H1 (cell line): ENCODE results near the gene STRIP2. TPM values are rescaled to one million over a fixed set of nuclear protein-coding genes. Genes with fewer than 3 reads are reported as not detected.

Experiments used
- POLR2A ChIP-seq, 2 experiments: IDR thresholded peaks; 1 replicate in 1 of 2; 2 replicates in 1 of 2; pipeline ENCODE4 v1.6.1; 2011; ENCODE audit warnings: low read depth in 2 of 2, low read length in 2 of 2, mild to moderate bottlenecking in 2 of 2; ENCODE audit errors: control extremely low read depth in 1 of 2
- SIRT6 ChIP-seq: IDR thresholded peaks from one replicate; pipeline ENCODE4 v1.7.1; 2012; ENCODE audit warnings: low read length, inconsistent platforms
- TBP ChIP-seq: IDR thresholded peaks from 2 replicates; pipeline ENCODE4 v1.6.1; 2011; ENCODE audit warnings: low read depth, low read length, improper control_type of control experiment
- YY1 ChIP-seq: IDR thresholded peaks from 2 replicates; pipeline ENCODE4 v1.6.1; 2011; ENCODE audit warnings: low read depth, mild to moderate bottlenecking, low read length
- polyA plus RNA-seq, 7 experiments: library from polyadenylated mRNA; depleted of rRNA in 3 of 7; stranded (reverse) in 5 of 7; unstranded in 2 of 7; fragments of >200 nt in 5 of 7; fragments of 200-250 nt in 2 of 7; gene quantifications; 1 replicate in 5 of 7; 2 replicates in 1 of 7; 4 replicates in 1 of 7; pipeline versions ENCODE4 v1.2.1 to v1.2.3, GENCODE V29; 2011 to 2013; ENCODE audit warnings: missing spikeins in 2 of 7, mixed read lengths in 2 of 7
- total RNA-seq: library from RNA; stranded (reverse); fragmentation: NEBNext Ultra II Directional; extraction: Animal tissue kit (Norgen Biotek cat#: 25700); gene quantifications from 2 replicates; pipeline ENCODE4 v1.2.1, GENCODE V29; 2021
- TF ChIP-seq, protein P1 (sequence below): IDR thresholded peaks from 2 replicates; pipeline ENCODE4 v1.6.1; 2011; ENCODE audit warnings: low read length, improper control_type of control experiment

The STRIP2 gene
- total and polyA plus RNA-seq, 2 of the 8 experiments (the other 6 are each of a cell fraction or from before 2014, with no cell fraction given), result 5.3 to 8.2 TPM

DNA sequence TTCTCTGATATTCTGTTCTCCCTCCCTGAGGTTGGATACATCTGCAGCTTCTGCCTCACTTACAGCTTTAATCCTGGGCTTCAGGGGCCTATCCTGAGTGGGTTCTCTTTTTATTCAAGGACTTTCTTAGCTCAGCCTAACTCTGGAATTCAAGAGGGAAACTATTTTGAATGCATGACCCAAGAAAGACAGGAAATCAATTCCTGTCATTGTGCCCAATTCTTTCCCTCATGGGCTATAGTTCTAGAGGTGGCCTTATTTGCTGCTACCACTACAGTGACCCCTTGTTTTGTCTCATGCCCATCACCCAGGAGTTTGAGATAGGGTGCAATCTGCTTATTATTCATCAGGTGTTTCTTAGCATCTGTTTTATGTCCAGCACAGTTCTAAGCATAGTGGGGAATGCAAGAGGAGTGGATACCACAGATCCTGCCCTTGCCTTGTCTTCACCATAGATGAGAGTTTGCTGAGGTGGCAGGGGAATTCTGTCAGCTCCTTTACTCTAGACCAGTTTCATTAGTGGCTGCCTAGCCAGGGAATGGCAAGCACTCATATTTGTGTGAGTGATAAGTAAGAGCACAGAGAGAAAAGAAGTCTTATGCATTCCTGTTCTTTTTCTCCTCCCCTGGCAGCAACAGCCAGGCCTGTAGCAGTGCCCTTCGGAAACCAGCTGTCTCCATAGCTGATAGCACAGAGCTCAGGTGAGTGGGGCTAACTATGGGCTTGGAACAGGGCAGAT lies 19.4 kb downstream of the STRIP2 start (continued):
- TF ChIP-seq, protein P1, sequence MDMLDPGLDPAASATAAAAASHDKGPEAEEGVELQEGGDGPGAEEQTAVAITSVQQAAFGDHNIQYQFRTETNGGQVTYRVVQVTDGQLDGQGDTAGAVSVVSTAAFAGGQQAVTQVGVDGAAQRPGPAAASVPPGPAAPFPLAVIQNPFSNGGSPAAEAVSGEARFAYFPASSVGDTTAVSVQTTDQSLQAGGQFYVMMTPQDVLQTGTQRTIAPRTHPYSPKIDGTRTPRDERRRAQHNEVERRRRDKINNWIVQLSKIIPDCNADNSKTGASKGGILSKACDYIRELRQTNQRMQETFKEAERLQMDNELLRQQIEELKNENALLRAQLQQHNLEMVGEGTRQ, result no peak
- TF ChIP-seq TBP (no peak), YY1 (no peak), SIRT6 (no peak), POLR2A (IDR thresholded peaks at IDR 0.05; ENCODE audit: control extremely low read depth in 1 of 2, low read depth in 2 of 2, low read length in 2 of 2) (no peak)
